Measurements from ENCODE around the gene ANXA10.
"Not testable (repeated sequence)": the region's sequence is repeated elsewhere in the genome, so short reads cannot be mapped to it uniquely, and the experiment has no call there.

Gene ANXA10

GRCh38 chr4:168092176-168092712 lies at the start of gene ANXA10:
ANXA10 (plus strand) TSS chr4:168092537; CDS start chr4:168092701, 164 bp downstream.
- no peak for DNase-seq (ENCODE audit: low read depth in 1 of 2, low spot score in 1 of 2)

- no peak for DNase-seq (ENCODE audit: low read depth in 1 of 2, low spot score in 1 of 2)
These were observed 47.0 kb upstream of the ANXA10 start for GRCh38 chr4:168045354-168045753.

- DNase-seq (ENCODE audit: low read depth in 1 of 2, low spot score in 1 of 2): no peak
These were observed 42.3 kb upstream of the ANXA10 start for GRCh38 chr4:168050002-168050401.

GRCh38 chr4:168051526-168051925 lies 40.8 kb upstream of the ANXA10 start:
- no peak for DNase-seq (ENCODE audit: low read depth in 1 of 2, low spot score in 1 of 2)

- no peak for DNase-seq (ENCODE audit: low read depth in 1 of 2, low spot score in 1 of 2)
These were observed 34.9 kb upstream of the ANXA10 start for GRCh38 chr4:168057412-168057811.

GRCh38 chr4:168059251-168059650 lies 33.1 kb upstream of the ANXA10 start:
- DNase-seq (ENCODE audit: low read depth in 1 of 2, low spot score in 1 of 2): no peak

- DNase-seq (ENCODE audit: low read depth in 1 of 2, low spot score in 1 of 2): no peak
These were observed 29.3 kb upstream of the ANXA10 start for GRCh38 chr4:168063031-168063430.

GRCh38 chr4:168070903-168071302 lies 21.4 kb upstream of the ANXA10 start:
- DNase-seq (ENCODE audit: low read depth in 1 of 2, low spot score in 1 of 2): no peak

GRCh38 chr4:168071304-168071703 lies 21.0 kb upstream of the ANXA10 start:
- DNase-seq (ENCODE audit: low read depth in 1 of 2, low spot score in 1 of 2): no peak

- DNase-seq (ENCODE audit: low read depth in 1 of 2, low spot score in 1 of 2): no peak
These were observed 17.5 kb upstream of the ANXA10 start for GRCh38 chr4:168074861-168075260.

- no peak for DNase-seq (ENCODE audit: low read depth in 1 of 2, low spot score in 1 of 2)
These were observed 15.2 kb upstream of the ANXA10 start for GRCh38 chr4:168076989-168077725.

GRCh38 chr4:168077726-168078239 lies 14.6 kb upstream of the ANXA10 start:
- DNase-seq (ENCODE audit: low read depth in 1 of 2, low spot score in 1 of 2): no peak

GRCh38 chr4:168082379-168082778 lies 10.0 kb upstream of the ANXA10 start:
- DNase-seq (ENCODE audit: low read depth in 1 of 2, low spot score in 1 of 2): no peak

- no peak for DNase-seq (ENCODE audit: low read depth in 1 of 2, low spot score in 1 of 2)
These were observed 3.6 kb downstream of the ANXA10 start for GRCh38 chr4:168095776-168096406.

- DNase-seq (ENCODE audit: low read depth in 1 of 2, low spot score in 1 of 2): no peak
These were observed 4.1 kb downstream of the ANXA10 start for GRCh38 chr4:168096407-168096784.

GRCh38 chr4:168097161-168097560 lies 4.8 kb downstream of the ANXA10 start:
- no peak for DNase-seq (ENCODE audit: low read depth in 1 of 2, low spot score in 1 of 2)

- no peak for DNase-seq (ENCODE audit: low read depth in 1 of 2, low spot score in 1 of 2)
These were observed 5.9 kb downstream of the ANXA10 start for GRCh38 chr4:168098248-168098717.

GRCh38 chr4:168099195-168099594 lies 6.9 kb downstream of the ANXA10 start:
- no peak for DNase-seq (ENCODE audit: low read depth in 1 of 2, low spot score in 1 of 2)

- no peak for DNase-seq (ENCODE audit: low read depth in 1 of 2, low spot score in 1 of 2)
These were observed 8.7 kb downstream of the ANXA10 start for GRCh38 chr4:168101026-168101425.

- DNase-seq (ENCODE audit: low read depth in 1 of 2, low spot score in 1 of 2): no peak
These were observed 10.1 kb downstream of the ANXA10 start for GRCh38 chr4:168102403-168102802.

- no peak for DNase-seq (ENCODE audit: low read depth in 1 of 2, low spot score in 1 of 2)
These were observed 17.2 kb downstream of the ANXA10 start for GRCh38 chr4:168109527-168109926.

- not testable (repeated sequence) for DNase-seq (ENCODE audit: low read depth in 1 of 2, low spot score in 1 of 2)
These were observed 20.7 kb downstream of the ANXA10 start for GRCh38 chr4:168113059-168113458.

Data from stimulated activated CD4-positive, alpha-beta T cell treated with anti-CD3 and anti-CD28 coated beads, Interleukin-15, amount 100 ng/mL, for 1 hour (primary cell).